Activated CD4-positive, alpha-beta memory T cell treated with anti-CD3 and anti-CD28 coated beads, Interleukin-2, amount 10 ng/mL, durations not matched to agents 7 days and 5 days (primary cell): Measurements from ENCODE around the gene PITX1. TPM values are rescaled to one million over a fixed set of nuclear protein-coding genes. Genes with fewer than 3 reads are reported as not detected.

Experiments used
- CTCF ChIA-PET: fragments of 350-600 bp; sonication (Branson Sonifier 250); formaldehyde crosslinking; loops from one replicate; lab custom pipeline; 2021; ENCODE audit warnings: antibody characterized with exemption, inconsistent platforms; lab: Charles Lee
- POLR2A ChIA-PET: fragments of 350-600 bp; sonication (Branson Sonifier 250); formaldehyde crosslinking; loops from one replicate; lab custom pipeline; 2021; ENCODE audit warnings: antibody characterized with exemption; lab: Charles Lee
- DNase-seq: peaks from one replicate; pipeline ENCODE4 v3.0.0-alpha.2; 2020
- H3K27ac Mint-ChIP-seq: one replicate; pipeline ENCODE4 v1.8.0; 2021; ENCODE audit warnings: mild to moderate bottlenecking, mixed read lengths
- H3K27me3 Mint-ChIP-seq: one replicate; pipeline ENCODE4 v1.8.0; 2021; ENCODE audit warnings: mixed read lengths
- H3K36me3 Mint-ChIP-seq: one replicate; pipeline ENCODE4 v1.8.0; 2021; ENCODE audit warnings: low read depth, mixed read lengths
- H3K4me1 Mint-ChIP-seq: one replicate; pipeline ENCODE4 v1.8.0; 2021; ENCODE audit warnings: mixed read lengths
- H3K4me3 Mint-ChIP-seq: one replicate; pipeline ENCODE4 v1.8.0; 2021; ENCODE audit warnings: mild to moderate bottlenecking, mixed read lengths
- H3K9me3 Mint-ChIP-seq: one replicate; pipeline ENCODE4 v1.8.0; 2021; ENCODE audit warnings: mixed read lengths
- total RNA-seq, 2 experiments: library from RNA; stranded (reverse); gene quantifications; one replicate each; pipeline ENCODE4 v1.2.3, GENCODE V29; 2021

Gene PITX1
- total RNA-seq, 2 experiments from 2014 or later = 0.18 TPM; not detected in 1

DNA sequence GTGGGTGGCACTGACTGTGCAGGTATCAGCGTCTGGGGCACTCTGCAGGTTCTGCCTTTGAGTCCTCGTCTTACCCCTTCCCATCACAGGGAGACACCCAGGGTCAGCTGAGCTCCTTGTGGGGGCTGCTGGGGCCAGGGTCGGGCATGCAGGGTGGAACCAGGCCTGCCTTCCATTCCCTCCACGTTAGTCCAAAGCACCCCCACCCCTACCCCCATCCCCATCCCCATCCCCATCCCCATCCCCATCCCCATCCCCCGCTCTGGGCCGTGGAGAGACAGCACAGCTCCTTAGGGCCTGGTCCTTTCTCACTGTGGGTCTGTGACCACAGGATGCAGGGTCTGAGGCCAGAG is 1.6 kb upstream of the PITX1 start:
- no peak overlapping the region for H3K27ac Mint-ChIP-seq
- peaks cover 31% of the 10 kb centered on the region for H3K4me1 Mint-ChIP-seq
- ChIA-PET POLR2A (no interaction called here), CTCF (no interaction called here)
- H3K27me3 Mint-ChIP-seq = peaks cover 75% of the 10 kb centered on the region
- DNase-seq = no peak
- no peaks in the 10 kb centered on the region for H3K36me3 Mint-ChIP-seq
- H3K9me3 Mint-ChIP-seq = no peaks in the 10 kb centered on the region
- no peak overlapping the region for H3K4me3 Mint-ChIP-seq

DNA sequence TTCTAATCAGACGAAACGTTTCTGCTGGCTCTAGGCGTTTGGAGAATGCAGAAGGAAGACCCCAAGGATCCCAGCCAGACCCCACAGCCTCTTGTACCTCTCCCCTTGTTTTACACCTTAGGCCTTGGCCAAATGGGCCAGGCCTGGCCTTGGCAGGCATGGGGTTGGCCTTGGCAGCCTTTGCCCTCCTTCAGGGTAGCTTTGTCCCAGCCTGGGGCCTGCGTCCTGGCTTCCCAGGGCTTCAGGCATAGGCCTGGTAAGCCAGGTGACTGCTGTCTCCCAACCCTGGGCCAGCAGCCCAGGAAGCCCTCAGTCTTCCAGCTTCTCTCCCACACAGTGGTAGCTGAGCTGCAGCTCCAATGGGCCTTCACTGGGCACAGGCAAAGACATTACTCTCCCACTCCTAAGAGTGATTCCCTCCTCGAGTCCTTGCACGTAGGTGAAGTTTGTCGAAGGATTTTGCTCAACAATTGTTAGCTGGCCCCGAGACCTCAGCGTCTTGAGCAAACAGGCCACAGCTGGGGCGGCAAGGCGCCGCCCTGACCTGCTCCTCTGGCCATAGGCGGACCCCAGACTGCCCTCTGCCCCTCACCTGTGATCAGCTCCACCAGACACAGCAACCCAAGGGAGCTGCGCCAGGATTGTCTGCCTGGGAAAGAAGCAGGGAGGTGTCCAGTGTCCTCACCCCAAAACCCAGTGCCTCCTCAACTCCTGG is 1.1 kb upstream of the PITX1 start:
- no peak for DNase-seq
- H3K27me3 Mint-ChIP-seq = peaks cover 75% of the 10 kb centered on the region
- peak overlapping the region; percentile 76 for H3K4me3 Mint-ChIP-seq
- no peak overlapping the region for H3K27ac Mint-ChIP-seq
- no peaks in the 10 kb centered on the region for H3K9me3 Mint-ChIP-seq
- H3K4me1 Mint-ChIP-seq = peaks cover 33% of the 10 kb centered on the region
- H3K36me3 Mint-ChIP-seq = no peaks in the 10 kb centered on the region
- ChIA-PET POLR2A (no interaction called here), CTCF (no interaction called here)

DNA sequence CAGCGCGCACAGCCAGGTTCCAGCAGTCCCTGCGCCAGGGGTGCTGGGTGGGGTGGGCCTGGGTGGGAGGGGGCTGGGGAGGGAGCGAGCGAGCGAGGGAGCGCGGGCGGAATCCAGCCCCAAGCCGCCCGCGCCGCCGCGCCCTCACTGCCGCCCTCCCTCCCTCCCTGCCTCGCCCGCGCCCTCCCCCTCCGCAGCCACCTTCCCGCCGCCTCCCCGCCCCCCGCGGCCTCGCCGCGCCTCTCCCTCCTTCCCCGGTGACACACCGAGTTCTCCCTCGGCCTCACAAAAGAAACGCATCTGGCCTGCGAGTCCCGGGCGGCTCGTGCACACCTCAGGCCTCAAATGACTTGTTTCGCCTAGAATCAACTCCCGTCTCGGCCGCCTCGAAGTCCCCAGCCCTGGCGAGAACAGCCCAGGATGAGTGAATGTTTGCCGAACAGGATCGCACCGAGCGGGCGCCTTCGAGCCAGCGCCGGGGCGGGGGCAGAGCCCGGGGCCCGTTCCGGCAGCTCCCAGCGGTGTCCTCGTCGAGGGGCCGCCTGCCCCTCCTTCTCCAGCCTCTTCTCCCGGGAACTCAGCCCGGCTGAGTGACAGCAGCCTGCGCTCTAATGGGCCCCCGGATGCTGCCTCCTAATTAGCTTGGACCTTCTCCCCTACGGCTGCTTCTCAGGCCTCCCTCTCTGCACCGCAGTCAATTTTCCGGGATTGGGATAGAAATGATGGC is 371 bp upstream of the PITX1 start:
- Mint-ChIP-seq H3K9me3 (no peaks in the 10 kb centered on the region), H3K36me3 (peaks cover 7% of the 10 kb centered on the region), H3K4me1 (peaks cover 37% of the 10 kb centered on the region), H3K4me3 (peak overlapping the region; percentile 76), H3K27me3 (peaks cover 80% of the 10 kb centered on the region), H3K27ac (no peak overlapping the region)
- peak; percentile 28 for DNase-seq
- CTCF ChIA-PET = no interaction called here
- POLR2A ChIA-PET = no interaction called here

DNA sequence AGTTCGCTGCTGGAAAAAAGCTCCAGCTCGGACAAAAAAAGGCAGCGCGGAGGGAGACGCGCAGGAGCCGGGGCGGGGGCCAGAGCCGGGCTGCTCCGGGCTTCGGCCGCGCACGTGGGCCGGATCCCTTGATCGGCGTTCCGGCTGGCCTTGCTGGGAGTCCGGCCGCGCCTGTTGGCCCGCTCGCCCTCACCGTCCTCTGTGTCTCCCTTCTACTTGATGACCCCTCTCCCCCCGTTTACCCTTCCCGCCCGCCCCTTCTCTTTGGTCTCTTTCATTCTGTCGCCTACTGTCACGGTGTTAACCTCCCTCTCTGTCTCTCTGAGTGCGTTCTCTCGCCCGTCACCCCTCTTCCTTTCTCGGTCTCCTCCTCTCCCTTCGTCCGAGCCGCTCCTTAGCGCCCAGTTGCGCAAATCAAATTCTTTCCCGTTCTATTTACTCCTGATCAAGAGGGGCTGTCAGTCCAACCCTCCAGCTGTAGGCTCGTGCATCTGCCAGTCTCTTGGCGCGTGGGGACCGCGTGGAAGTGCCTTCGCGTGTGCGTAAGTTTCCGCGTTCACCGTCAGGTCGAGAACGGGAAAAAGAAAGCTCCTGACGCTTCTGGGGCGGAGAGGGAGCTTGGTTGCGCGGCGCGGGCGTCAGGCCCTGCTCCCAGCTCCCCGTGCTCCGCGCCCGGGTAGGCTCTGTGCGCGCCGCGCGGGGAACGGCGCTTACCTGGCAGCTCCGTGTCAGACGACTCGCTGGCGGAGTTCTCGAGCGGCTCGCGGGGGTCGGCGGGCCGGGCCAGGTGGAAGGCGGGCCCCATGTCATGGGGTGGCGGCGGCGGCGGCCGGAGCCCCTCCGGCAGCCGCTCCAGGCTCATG is 798 bp downstream of the PITX1 start:
- Mint-ChIP-seq H3K27ac (no peak overlapping the region), H3K27me3 (peaks cover 77% of the 10 kb centered on the region), H3K4me1 (peaks cover 42% of the 10 kb centered on the region), H3K9me3 (no peaks in the 10 kb centered on the region), H3K36me3 (peaks cover 9% of the 10 kb centered on the region), H3K4me3 (peak overlapping the region; percentile 55)
- DNase-seq = no peak
- POLR2A ChIA-PET = no interaction called here
- CTCF ChIA-PET = no interaction called here

DNA sequence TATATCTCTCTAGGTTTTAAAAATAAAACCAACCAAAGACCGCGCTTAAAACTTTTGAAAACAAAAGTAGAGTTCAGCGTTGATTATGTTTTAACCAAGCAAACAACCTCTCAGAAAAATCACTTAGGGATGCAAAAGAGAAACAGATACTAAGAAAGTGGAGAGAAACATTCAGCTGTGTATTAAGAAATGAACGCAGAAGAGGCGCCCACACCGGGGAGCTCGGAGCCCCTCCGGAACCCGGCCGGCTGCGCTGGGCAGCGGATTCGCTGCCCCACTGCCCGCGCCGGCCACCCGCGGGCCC is 1.4 kb downstream of the PITX1 start:
- H3K27me3 Mint-ChIP-seq = peaks cover 73% of the 10 kb centered on the region
- H3K4me3 Mint-ChIP-seq = peak overlapping the region; percentile 53
- ChIA-PET CTCF (no interaction called here), POLR2A (no interaction called here)
- H3K27ac Mint-ChIP-seq = no peak overlapping the region
- H3K4me1 Mint-ChIP-seq = peaks cover 42% of the 10 kb centered on the region
- DNase-seq = no peak
- H3K9me3 Mint-ChIP-seq = no peaks in the 10 kb centered on the region
- H3K36me3 Mint-ChIP-seq = peaks cover 9% of the 10 kb centered on the region

DNA sequence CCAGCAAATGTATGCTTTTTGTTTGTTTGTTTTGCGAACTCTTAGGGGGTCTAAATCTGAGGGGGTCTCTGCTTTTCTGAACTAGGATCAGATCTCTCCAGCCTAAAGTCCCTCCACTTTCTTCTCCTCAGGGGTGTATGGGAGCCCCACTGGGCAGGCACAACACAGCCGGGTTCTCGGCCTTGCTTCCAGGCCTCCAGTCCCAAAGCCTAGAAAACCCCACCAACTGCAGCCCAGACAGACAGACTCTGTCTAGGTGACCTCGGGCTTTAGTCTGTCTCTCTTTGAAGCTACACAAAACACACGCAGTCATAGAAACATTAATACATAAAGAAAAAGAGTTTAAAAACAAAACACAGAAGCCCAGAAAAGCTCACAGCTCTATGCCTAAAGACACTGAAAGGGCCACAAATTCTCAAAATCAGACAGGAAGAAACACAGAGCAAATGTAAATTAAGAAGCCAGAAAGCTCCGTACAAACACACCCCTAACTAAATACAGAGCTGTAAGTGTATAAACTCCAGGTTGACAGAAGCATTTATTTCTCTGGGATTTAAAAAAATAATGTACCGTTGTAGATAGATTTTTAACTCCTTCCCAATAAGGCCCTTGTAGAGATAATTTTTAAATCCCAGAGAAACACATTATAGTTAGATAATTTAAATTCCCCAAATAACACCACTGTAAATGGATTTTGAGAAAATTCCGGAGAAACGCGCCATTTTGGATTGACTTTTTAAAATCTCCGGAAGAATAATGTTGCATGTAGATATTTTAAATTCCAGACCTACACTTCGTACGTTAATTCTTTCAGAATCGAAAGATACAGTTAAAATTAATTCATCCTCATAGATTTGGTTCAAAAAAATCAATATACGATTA is 2.0 kb downstream of the PITX1 start:
- Mint-ChIP-seq H3K4me3 (peak overlapping the region; percentile 1), H3K4me1 (peaks cover 42% of the 10 kb centered on the region), H3K27ac (no peak overlapping the region), H3K9me3 (no peaks in the 10 kb centered on the region), H3K27me3 (peaks cover 74% of the 10 kb centered on the region), H3K36me3 (peaks cover 9% of the 10 kb centered on the region)
- ChIA-PET POLR2A (no interaction called here), CTCF (no interaction called here)
- no peak for DNase-seq

DNA sequence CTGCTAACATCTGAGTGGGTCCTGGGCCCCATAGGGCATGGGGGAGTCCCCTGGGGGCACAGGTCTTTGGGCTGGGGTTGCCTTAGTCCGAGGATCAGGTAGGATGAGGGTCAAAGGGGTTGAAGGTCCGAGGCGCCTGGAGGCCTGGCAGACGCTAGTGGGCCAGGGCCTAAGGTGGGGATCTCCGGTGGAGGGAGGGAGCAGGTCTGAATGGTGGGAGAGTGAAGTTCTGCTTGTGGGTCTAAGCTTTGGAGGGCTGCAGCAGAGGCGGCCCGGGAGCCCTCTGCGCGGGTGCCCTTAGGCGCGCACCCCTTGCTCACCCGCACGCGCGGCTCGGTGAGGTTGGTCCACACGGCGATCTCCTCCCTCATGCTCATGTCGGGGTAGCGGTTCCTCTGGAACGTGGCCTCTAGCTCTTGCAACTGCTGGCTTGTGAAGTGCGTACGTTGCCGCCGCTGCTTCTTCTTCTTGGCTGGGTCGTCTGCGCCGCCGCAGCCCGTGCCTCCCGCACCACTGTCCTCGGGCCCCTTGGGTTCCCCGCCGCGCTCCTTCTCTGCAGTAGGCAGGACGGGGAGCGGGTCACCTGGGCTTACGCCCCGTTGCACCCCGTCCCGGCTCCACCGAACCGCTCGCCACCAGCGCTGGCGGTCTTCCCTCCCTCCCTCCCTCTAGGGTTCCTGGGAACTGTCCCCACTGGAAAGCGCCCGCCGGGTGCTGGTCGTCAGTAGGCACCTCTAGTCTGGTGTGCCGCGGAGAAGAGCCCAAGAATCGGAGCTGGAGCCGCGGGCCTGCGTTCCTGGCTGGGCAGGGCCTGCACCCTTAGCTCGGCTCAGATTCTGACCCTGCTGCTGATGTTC is 2.8 kb downstream of the PITX1 start:
- peaks cover 73% of the 10 kb centered on the region for H3K27me3 Mint-ChIP-seq
- peaks cover 42% of the 10 kb centered on the region for H3K4me1 Mint-ChIP-seq
- H3K4me3 Mint-ChIP-seq = peak overlapping the region; percentile 56
- POLR2A ChIA-PET = no interaction called here
- peaks cover 9% of the 10 kb centered on the region for H3K36me3 Mint-ChIP-seq
- CTCF ChIA-PET = no interaction called here
- no peaks in the 10 kb centered on the region for H3K9me3 Mint-ChIP-seq
- H3K27ac Mint-ChIP-seq = no peak overlapping the region
- no peak for DNase-seq

DNA sequence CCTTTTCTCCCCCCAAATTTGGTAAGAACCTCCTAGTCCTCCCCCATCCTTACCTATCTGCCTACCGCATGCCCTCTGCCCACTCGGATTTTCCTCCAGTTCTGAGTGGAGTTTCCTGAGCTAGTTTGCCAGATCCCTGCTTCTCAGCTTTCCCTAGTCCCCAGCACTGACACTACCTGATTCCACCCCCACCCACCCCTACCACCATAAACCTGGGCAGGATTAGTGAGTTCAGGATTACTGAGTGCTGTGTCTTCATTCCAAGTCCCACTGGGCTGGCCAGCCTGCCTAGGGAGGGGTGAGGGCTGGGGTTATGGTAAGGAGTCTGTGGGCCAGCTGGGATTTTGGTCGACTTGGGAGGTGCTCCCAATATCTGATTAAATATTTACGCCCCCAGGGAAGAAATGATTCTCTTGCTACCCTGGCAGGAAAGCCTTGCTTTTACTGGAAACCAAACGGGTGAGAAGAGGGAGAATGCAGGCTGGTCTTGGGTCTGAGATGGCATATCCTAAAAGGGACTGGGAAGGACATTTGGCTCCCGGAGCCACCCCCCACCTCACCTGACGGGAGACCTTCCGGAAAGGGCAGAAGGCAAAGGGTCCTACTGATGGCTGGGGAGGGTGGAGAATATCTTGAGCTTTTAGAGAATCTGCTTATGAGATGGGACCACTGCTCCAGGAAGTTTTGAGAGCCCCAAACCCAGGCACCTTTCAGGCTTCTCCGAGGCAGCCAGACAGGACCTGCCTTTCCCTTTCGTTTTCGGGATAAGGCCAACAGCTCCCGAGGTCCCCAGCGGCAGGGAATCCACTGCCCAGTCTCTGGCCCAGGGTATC is 3.7 kb downstream of the PITX1 start:
- ChIA-PET CTCF (no interaction called here), POLR2A (no interaction called here)
- peaks cover 42% of the 10 kb centered on the region for H3K4me1 Mint-ChIP-seq
- H3K27ac Mint-ChIP-seq = peak overlapping the region; percentile 53
- peak overlapping the region; percentile 56 for H3K4me3 Mint-ChIP-seq
- H3K27me3 Mint-ChIP-seq = peaks cover 72% of the 10 kb centered on the region
- H3K36me3 Mint-ChIP-seq = peaks cover 9% of the 10 kb centered on the region
- no peaks in the 10 kb centered on the region for H3K9me3 Mint-ChIP-seq
- DNase-seq = no peak

DNA sequence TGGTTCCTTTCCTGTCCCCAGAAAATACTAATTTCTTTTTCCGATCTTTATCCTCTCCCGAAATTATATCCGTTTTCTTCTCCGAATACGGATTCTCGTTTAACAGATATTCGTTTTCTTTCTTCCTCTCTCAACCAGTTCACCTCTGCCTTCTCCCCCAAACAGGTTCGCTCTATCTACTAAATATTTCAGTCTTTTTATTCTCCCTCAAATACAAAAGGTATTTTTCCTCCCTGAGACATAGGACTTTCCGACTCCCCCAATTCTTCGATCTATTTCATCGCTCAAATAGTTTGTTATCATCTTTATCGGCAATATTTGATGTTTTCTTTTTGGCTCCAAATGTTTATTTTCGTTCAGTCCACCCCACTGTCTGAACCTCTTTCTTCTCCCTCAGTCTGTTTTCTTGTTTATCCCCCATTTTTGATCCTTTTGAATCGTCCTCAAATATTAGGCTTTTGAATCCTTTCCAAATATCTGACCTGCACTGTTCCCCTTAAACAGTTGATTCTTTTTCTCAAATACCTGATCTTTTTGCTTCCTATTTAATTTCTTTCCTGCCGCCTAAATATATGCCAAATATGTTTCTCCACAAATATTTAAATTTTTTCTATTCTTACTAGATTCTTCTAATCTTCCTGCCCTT is 4.4 kb downstream of the PITX1 start:
- H3K4me1 Mint-ChIP-seq = peaks cover 36% of the 10 kb centered on the region
- H3K4me3 Mint-ChIP-seq = no peak overlapping the region
- H3K27ac Mint-ChIP-seq = peak overlapping the region; percentile 53
- ChIA-PET CTCF (no interaction called here), POLR2A (no interaction called here)
- no peak for DNase-seq
- no peaks in the 10 kb centered on the region for H3K9me3 Mint-ChIP-seq
- H3K27me3 Mint-ChIP-seq = peaks cover 65% of the 10 kb centered on the region
- peaks cover 9% of the 10 kb centered on the region for H3K36me3 Mint-ChIP-seq

DNA sequence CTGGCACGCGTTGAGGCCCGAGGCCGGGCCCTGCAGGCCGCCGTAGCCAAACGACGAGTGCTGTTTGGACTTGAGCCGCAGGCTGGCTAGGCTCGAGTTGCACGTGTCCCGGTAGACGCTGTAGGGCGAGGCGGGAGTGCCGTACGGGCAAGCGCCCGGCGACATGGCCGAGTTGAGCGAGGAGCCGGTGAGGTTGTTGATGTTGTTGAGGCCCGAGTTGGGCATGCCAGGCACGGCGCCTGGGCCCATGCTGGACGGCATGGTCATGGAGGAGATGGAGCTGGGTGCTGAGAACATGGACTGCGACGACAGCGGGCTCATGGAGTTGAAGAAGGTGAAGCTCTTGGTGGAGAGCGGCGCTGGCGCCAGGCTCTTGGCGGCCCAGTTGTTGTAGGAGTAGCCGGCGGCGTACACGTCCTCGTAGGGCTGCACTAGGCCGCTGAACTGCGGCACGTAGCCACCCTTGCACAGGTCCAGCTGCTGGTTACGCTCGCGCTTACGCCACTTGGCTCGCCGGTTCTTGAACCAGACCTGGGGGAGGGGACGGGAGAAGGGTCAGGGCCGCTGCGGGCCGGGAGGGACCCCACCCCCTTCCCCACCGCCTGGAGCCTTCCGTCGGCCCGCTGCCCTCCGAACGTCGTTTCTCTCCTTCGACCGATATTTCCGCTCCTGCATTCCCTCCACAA is 5.1 kb downstream of the PITX1 start:
- Mint-ChIP-seq H3K4me3 (no peak overlapping the region), H3K9me3 (no peaks in the 10 kb centered on the region), H3K36me3 (peaks cover 9% of the 10 kb centered on the region), H3K27ac (peak overlapping the region; percentile 53), H3K27me3 (peaks cover 63% of the 10 kb centered on the region), H3K4me1 (peaks cover 34% of the 10 kb centered on the region)
- no peak for DNase-seq
- CTCF ChIA-PET = no interaction called here
- POLR2A ChIA-PET = no interaction called here
